NCI-H128 (cell line): Measurements from ENCODE around the gene ASXL2.
"Not testable (repeated sequence)": the region's sequence is repeated elsewhere in the genome, so short reads cannot be mapped to it uniquely, and the experiment has no call there.

Source experiments
- DNase-seq: peaks from one replicate; lab custom pipeline; 2025; ENCODE audit not compliant: unreplicated experiment; lab: John Stamatoyannopoulos, UW

The ASXL2 gene

DNA sequence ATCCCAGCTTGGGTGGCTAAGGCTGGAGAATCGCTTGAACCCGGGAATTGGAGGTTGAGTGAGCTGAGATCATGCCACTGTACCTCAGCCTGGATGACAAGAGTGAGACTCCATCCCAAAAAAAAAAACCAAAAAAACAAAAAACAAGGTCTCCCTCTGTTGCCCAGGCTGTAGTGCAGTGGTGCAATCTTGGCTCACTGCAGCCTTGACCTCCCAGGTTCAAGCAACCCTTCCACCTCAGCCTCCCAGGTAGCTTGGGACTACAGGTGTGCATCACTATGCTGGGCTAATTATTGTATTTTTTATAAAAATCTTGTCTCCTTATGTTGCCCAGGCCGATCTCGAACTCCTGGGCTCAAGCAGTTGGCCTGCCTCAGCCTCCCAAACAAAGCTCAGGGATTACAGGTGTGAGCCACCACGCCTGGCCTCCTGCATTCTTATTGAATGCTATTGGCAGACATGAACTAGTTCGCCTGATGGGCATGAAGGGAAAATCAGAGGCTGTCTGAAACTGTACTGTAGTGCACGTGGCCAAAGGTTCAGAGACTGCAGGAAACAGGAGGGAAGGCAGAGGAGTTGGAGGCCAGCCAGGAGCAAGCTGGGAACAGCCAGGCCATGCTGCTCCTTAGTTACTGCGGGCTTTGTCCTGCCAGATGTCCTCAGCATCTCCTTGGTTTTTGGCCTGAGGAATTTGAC, 16.0 kb upstream of the ASXL2 start:
- DNase-seq, result no peak

DNA sequence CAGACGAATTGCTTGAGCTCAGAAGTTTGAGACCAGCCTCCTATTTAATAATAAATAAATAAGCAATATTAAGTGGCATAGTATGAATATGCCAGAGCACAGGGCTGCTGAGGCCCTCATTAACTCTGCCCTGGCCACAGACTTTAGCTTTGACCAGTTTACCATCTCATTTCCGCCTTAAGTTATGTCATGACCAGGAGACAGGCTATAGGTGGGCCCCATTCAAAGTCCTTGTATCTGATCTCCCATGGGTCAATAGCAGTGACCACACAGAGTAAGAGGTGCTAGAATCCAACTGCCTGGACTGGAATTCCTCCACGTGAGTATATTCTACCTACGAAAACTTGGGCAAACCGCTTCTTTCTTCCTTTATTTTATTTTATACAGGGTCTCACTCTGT, 13.4 kb upstream of the ASXL2 start:
- DNase-seq, result no peak

DNA sequence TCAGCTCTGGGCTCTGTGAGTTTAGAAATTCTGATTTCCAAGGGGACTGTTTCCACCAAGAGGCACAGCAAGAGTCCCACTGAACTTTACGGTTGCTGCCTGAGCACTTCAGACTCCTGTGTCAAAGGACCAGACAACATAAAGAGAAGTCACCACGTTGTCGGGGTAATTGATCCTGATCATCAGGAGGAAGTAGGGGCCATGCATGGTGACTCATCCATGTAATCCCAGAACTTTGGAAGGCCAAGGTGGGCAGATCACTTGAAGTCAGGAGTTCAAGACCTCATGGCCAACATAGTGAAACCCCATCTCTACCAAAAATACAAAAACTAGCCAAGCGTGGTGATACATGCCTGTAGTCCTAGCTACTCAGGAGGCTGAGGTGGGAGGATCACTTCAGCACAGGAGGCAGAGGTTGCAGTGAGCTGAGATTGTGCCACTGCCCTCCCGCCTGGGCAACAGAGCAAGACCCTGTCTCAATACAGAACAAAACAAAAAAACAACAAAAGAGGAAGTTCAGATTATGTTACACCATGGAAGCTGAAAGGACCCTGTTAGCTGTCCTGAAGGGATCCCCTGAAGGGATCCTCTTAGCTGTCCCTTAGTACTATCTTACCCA, 9.4 kb upstream of the ASXL2 start:
- no peak for DNase-seq

DNA sequence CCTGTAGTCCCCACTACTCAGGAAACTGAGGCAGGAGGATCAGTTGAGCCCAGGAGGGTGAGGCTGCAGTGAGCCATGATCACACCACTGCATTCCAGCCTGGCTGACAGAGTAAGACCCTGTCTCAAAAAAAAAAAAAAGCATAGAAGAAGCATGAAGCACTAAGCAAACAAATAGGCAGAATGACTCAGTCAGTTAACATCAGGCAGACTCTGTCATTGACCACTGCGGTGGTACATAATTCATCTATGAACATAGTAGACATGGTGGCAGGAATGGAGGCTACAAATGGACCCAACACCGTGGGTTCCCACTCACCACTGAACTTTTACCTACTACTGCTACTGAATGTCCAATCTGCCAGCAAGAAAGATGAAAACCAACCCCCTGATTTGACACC, 7.6 kb upstream of the ASXL2 start:
- no peak for DNase-seq

DNA sequence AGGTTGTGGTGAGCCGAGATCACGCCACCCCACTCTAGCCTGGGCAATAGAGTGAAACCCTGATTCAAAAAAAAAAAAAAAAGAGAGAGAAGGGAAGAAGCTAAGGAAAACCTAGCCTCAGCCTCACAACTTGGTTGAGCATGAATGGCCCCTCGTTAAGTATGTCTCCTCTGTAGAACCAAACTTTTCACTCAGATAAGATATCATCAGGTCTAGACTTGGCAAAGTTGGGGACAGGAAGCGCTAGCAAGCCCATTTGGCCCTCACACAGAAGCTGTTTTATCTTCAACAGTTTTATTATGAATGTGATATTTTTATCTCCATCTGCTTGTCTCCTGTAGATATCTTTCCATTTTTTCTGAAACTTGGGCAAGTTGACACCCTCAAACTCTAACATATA, 3.5 kb upstream of the ASXL2 start:
- DNase-seq, result no peak

DNA sequence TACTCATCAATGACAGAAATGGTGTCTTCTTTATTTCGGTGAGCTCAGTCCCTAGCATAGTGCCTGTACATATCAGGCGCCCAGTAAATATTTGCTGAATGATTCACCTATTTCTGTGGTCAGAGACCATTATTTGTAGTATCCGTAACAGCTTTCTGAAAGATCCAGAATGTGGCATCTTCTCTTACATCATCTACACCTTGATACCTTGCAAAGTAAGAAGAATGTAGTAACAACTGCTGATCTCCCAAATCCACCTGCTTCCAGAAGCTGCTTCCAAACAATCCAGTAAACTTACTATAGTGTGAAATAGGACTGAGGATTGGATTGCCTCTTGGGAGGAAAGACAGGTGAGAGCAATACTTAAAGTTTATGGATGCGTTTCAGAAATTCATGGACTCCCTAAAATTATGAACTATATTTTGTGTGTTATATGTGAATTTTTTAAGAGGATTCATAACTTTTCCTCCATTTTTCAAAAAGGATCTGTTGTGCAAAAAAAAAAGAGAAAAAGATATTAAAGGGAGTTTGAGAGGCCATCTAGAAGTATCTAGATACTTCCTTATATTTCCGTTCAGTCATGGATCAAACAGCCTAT, 945 bp upstream of the ASXL2 start:
- DNase-seq, result no peak

DNA sequence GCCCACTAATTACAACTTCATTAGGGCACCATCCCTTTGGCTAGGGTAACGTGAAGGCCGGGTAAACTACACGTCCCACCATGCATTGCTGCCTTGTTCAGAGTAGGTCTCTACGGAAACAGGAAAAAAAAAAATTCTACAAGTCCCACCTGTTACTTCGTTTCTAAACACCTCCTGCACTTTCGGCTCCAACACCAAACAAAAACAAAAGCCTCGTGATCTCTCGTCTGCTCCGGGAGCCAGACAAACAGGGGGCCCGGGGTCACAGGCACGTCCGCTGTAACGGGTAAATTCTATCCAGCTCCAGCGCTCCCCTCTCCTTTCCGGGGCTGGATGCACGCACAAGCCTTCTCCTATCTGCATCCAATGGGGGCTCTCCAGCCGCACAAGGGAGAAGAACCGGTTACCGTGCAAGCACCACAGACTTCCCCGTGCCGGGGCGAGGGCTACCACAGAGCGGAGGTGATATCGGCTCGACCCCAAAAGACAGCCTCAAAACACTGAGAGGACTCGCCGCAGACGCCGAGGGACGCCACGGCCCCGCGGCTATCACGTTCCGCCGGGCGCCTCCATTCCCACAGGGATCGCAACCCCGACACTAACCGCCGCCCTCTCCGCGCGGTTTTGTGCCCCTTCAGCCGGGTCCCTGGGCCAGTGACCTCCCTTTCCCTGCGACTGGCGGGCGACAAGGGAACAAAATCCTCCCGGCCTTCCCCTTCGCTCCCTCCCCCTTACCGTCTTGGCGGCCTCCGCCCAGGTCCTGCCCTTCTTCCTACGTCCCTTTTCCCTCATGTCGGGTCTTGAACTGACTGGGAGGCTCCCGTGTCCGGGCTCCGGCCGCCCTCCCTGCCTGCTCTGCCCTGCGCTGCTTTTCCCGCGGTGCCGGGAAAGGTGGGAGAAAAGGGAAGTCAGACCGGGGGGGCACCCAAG, 591 bp downstream of the ASXL2 start:
- no peak for DNase-seq

DNA sequence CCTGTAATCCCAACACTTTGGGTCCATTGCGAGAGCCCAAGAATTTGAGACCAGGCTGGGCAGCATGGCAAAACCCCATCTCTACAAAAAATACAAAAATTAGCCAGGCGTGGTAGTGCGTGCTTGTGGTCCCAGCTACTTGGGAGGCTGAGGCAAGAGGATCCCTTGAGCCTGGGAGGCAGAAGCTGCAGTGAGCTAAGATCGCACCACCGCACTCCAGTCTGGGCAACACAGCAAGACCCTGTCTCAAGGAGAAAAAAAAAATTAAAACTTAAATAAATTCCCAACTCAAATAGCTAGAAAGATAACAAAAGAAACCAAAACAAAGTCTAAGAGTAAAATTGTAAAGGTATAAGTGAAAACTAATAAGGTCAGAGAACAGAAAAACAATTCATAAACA, 6.2 kb downstream of the ASXL2 start:
- no peak for DNase-seq

DNA sequence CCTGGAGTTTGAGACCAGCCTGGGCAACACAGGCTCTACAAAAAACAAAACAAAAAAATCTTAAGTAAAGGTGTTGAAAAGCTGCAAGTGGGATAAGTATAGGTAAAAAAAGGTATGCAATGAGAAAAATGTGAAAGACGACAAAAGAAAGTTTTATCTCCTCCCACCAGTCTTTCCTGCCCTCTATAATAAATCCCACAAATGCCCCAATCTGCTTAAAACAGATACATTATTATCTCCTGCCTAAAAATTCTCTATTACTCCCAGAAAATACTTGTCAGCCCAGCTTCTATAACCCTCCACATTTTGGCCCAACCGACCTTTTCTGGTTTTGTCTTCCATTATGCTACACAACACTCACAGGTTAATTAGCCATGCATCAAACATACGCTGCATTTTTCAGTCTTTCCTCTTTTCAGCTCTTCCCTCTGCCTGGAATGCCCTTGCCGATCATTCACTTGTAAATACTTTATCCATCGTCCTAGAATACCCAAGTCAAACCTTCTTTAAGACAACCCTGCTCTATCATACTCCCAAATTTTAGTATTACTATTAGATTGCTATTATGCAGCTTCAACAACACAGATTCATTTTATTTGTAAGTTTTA, 10.8 kb downstream of the ASXL2 start:
- DNase-seq, result no peak

DNA sequence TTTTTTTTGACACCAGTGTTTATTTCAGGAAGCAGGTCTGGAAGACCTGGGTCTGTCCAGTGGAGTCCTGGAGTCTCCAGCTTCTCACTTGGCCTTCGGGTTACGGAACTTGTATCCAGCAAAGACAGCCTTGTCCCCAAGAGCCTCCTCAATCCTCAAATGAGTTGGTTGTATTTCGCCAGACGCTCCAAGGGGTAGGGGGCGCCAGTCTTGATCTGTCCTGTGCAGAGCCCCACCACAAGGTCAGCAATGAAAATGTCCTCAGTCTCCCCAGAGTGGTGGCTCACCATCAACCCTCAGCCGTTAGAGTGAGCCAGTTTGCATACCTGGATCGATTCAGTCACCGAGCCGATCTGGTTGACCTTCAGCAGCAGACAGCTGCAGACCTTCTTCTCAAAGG, 21.9 kb downstream of the ASXL2 start:
- DNase-seq, result no peak

DNA sequence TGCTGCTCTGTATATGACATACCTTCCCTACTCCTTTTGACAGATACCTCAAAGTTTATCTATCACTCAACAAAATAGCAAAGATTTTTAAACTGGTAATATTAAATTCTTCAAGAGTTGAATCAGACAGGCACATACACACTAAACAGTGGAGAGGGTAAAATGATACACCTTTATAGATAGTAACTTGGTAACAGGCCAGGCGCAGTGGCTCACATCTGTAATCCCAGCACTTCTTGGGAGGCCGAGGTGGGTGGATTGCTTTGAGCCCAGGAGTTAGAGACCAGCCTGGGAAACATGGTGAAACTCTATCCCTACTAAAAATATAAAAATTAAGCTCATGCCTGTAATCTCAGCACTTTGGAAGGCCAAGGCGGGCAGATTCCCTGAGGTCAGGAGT, 23.2 kb downstream of the ASXL2 start:
- DNase-seq, result no peak

DNA sequence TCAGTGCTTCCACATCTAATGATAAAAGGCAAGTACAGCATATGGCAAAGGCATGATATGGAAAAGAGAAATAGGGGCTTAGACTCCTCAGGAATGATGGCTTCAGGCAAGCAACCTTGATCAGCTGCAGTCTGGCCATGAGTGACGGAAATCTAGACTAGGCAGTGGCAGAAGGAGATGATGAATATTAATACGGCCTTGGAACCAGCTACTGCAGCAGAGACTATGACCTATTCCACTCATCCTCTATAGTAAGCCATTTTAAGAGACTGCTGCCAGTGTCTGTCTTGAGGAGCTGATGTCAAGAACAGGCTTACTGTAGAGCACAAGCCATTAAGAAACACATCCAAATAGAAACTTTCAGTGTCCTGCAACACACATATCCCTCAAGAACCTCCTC, 23.7 kb downstream of the ASXL2 start:
- no peak for DNase-seq

DNA sequence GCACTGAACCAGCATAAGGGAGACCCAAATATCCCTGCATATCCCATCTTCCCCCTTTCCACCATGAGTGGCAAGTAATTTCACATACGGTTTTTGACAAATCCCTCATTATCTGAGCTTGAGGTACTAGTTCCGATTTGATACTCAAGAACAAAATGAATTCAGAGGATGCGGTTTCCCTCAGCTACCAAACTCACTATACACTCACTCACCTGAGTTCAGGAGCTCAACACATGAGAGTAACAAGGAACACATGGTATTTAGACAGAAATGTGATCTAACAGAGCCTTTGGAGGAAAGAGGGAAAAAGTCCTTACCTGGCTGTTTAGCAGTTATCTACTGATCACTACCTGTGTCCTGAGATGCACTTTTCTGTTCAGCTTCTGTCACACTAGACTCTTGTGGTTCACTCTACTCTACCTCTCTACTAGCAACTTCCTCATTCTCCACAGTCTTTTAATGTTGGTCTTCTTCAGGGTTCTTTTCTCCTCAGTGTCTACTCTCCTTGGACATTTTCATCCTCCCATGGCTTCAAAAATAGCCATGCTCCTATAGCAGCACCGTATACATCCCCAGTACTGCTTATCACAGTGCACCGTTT, 25.1 kb downstream of the ASXL2 start:
- DNase-seq, result no peak

DNA sequence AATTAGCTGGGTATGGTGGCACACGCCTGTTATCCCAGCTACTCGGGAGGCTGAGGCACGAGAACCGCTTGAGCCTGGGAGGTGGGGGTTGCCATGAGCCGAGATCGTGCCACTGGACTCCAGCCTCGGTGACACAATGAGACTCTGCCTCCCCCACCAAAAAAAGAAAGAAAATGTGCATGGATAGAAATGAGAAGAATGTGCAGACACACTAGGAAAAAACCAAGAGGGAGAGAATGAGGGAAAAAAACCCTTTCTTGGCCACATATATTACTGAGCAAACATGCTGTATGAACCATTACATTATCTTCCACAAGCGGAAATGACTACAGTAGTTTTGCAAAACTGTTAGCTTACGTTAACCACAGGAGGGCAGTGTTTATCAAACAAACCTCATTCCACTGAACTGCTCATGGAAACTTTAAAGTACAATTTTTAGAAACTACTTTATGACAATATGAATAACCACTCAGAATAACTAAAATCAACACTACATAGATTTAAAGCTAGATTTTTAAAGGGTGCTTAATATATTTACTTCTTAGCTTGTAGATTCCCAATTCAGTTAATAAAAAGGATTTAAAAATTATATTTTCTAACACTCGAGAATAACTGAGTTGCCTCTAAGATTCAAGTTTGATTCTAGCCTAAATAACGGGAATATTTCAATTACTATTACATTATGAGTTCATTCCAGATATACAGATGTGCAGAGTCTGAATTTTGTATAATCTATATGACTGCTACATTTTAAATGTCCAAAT, 26.4 kb downstream of the ASXL2 start:
- DNase-seq, result no peak

DNA sequence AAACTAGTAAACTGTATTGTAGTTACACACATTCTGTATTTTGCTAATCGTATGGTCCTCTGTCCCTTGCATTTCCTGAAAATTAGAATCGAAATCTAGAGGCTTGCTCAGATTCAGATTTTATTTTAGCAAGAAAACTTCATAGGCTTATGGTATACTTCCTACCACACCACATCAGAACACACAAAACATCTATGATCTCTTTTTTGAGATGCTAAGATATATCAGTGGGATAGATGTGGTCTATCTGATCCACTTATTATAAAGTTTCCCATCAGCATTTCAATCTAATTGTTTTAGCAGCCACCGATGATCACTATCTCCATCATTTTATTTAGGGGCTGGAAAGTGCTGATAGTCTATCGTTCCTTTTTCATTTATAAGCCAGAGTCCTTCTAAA, 27.9 kb downstream of the ASXL2 start:
- DNase-seq, result not testable (repeated sequence)

DNA sequence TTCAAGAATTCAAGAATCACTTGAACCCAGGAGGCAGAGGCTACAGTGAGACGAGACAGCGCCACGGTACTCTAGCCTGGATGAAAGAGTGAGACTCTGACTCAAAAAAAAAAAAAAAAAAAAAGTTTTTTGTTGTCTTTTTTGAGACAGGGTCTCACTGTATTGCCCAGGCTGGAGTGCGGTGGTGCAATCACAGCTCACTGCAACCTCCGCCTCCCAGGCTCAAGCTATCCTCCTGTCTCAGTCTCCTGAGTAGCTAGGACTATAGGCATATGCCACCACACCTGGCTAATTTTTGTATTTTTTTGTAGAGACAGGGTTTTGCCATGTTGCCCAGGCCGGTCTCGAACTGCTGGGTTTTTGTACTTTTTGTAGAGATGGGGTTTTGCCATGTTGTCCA, 28.9 kb downstream of the ASXL2 start:
- not testable (repeated sequence) for DNase-seq

DNA sequence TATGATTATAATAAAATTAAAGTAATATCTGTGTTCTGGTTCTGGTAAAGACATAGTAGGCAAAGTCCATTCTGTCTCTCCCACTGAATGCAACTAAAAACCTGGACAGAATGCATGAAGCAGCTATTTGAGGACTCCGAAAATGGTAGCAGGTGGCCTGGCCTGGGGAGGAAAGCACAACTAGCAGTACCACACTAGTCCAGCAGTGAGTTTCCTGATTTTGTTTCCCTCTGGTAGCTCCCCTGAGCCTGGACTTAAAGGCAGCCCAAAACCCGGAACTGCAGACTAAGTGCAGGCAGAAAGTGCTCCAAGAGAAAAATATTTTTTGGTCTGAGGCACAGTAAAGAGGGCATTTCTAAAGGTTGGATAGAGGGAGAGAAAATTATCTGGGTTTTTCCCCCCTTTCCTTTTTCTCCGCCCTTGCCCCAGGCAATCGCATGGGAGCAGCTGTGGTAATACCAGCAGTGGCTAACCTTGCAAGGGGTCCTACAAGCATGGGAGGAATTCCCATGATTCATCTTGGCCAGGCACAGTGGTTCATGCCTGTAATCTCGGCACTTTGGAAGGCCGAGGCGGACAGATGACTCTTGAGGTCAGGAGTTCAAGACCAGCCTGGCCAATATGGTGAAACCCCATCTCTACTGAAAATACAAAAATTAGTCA, 32.3 kb downstream of the ASXL2 start:
- DNase-seq, result no peak

DNA sequence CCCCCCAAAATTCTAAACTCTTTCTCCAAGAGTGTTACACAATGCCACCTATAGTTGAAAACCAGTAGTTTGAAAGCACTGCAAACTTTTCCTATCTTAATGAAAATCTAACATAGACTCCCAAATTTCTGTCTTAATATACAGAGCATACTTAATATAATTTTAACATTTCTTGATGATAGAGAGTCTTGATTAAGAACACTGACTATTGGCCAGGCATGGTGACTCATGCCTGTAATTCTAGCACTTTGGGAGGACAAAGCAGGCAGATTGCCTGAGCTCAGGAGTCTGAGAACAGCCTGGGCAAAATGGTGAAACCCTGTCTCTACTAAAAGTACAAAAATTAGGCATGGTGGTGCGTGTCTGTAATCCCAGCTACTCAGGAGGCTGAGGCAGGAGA, 34.2 kb downstream of the ASXL2 start:
- no peak for DNase-seq

DNA sequence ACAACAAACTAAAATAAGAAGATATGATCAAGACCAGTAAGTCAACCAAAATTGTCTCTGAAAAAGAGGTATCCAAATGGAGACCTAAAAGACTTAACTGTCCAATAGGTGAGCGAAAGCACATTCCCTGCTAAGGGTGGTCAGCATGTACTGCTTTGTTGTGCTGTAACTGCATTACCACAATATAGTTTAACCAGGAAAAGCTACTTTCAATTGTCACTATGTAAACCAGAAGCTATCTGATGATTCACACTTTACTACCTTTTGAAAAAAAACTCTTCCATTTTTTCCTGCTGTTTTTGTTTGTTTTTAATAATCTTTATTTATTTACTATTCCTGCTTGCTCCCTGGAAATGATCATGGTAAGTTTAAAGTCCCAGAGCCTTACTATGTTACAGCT, 36.1 kb downstream of the ASXL2 start:
- no peak for DNase-seq
